ENCODE measurements around the gene PCDHGB1.
A peak's percentile ranks its signal among the peaks of the same experiment; 100 is the strongest.
"Not testable (repeated sequence)": the region's sequence is repeated elsewhere in the genome, so short reads cannot be mapped to it uniquely, and the experiment has no call there.

PCDHGB1 gene

GRCh38 chr5:141349917-141350619, at the start of gene PCDHGB1:
Gene PCDHGB1 (plus strand): TSS chr5:141350099. CDS start chr5:141350261, 162 bp downstream.
- peak within 1 kb of the TSS; percentile 25 for H3K4me3 ChIP-seq (ENCODE audit: control insufficient read depth, low read depth, low read length)
- peak; percentile 57 for TF ChIP-seq CTCF (conservative IDR thresholded peaks at IDR 0.05; ENCODE audit: control insufficient read depth, insufficient read depth, low read depth, low read length)
- DNase-seq (ENCODE audit: low read depth) = peak; percentile 60

- H3K4me3 ChIP-seq (ENCODE audit: control insufficient read depth, low read depth, low read length) = no peak within 1 kb of the TSS
- DNase-seq (ENCODE audit: low read depth) = no peak
- TF ChIP-seq CTCF (conservative IDR thresholded peaks at IDR 0.05; ENCODE audit: control insufficient read depth, insufficient read depth, low read depth, low read length) = no peak
These were observed 46.1 kb upstream of the PCDHGB1 start, which contains the start of gene SLC25A2 for GRCh38 chr5:141303756-141304155. Gene SLC25A2 (minus strand): TSS chr5:141304049. CDS start chr5:141303865, 184 bp downstream.

- DNase-seq (ENCODE audit: low read depth) = no peak
- H3K4me3 ChIP-seq (ENCODE audit: control insufficient read depth, low read depth, low read length) = no peak overlapping the region
- no peak for TF ChIP-seq CTCF (conservative IDR thresholded peaks at IDR 0.05; ENCODE audit: control insufficient read depth, insufficient read depth, low read depth, low read length)
These were observed 43.3 kb upstream of the PCDHGB1 start for GRCh38 chr5:141306630-141307029.

- no peak overlapping the region for H3K4me3 ChIP-seq (ENCODE audit: control insufficient read depth, low read depth, low read length)
- no peak for DNase-seq (ENCODE audit: low read depth)
- TF ChIP-seq CTCF (conservative IDR thresholded peaks at IDR 0.05; ENCODE audit: control insufficient read depth, insufficient read depth, low read depth, low read length) = no peak
These were observed 36.2 kb upstream of the PCDHGB1 start for GRCh38 chr5:141313711-141314110.

GRCh38 chr5:141316963-141317362, 32.9 kb upstream of the PCDHGB1 start:
- not testable (repeated sequence) for H3K4me3 ChIP-seq (ENCODE audit: control insufficient read depth, low read depth, low read length); DNase-seq (ENCODE audit: low read depth)

- DNase-seq (ENCODE audit: low read depth) = no peak
- no peak for TF ChIP-seq CTCF (conservative IDR thresholded peaks at IDR 0.05; ENCODE audit: control insufficient read depth, insufficient read depth, low read depth, low read length)
- no peak overlapping the region for H3K4me3 ChIP-seq (ENCODE audit: control insufficient read depth, low read depth, low read length)
These were observed 30.7 kb upstream of the PCDHGB1 start for GRCh38 chr5:141319202-141319601.

- no peak for DNase-seq (ENCODE audit: low read depth)
- no peak for TF ChIP-seq CTCF (conservative IDR thresholded peaks at IDR 0.05; ENCODE audit: control insufficient read depth, insufficient read depth, low read depth, low read length)
- peak overlapping the region; percentile 89 for H3K4me3 ChIP-seq (ENCODE audit: control insufficient read depth, low read depth, low read length)
These were observed 30.2 kb upstream of the PCDHGB1 start for GRCh38 chr5:141319699-141320098.

All from fibroblast of mammary gland (primary cell).